ENCODE measurements around the gene PREPL.

The PREPL gene

GRCh38 chr2:44290261-44290660 lies 71.0 kb downstream of the PREPL start:
- no peaks in the 10 kb centered on the region for H4K20me1 ChIP-seq (ENCODE audit: low read depth, low read length)
- no peaks in the 10 kb centered on the region for H3F3A ChIP-seq (ENCODE audit: insufficient read depth)
- no peak overlapping the region for H2AFZ ChIP-seq (ENCODE audit: low read depth, low read length, severe bottlenecking)
- no peaks in the 10 kb centered on the region for H3K9me3 ChIP-seq (ENCODE audit: insufficient read depth, low read length)
- H3K9ac ChIP-seq (ENCODE audit: low read length) = no peak overlapping the region
- H3K36me3 ChIP-seq (ENCODE audit: low read length) = no peaks in the 10 kb centered on the region
- 0 out of 2 replicates have a peak, but pooled peaks cover 2% of the 10 kb centered on the region for H3K27me3 ChIP-seq (ENCODE audit: low read length)
- no peak overlapping the region for H3K4me3 ChIP-seq (ENCODE audit: insufficient read depth, low read length, poor library complexity, severe bottlenecking)
- TF ChIP-seq EZH2phosphoT487 (conservative IDR thresholded peaks at IDR 0.05; ENCODE audit: low read length) (no peak), CTCF (IDR thresholded peaks at IDR 0.05; ENCODE audit: insufficient read depth, low read length, poor library complexity, severe bottlenecking) (no peak)
- H3K27ac ChIP-seq (ENCODE audit: low read depth, low read length) = no peak overlapping the region
- no peaks in the 10 kb centered on the region for H3K9me2 ChIP-seq (replicated peaks; ENCODE audit: insufficient read depth, low read length)
- H3K79me2 ChIP-seq (ENCODE audit: insufficient read depth, low read length) = no peaks in the 10 kb centered on the region
- H3K4me2 ChIP-seq (ENCODE audit: low read depth, low read length, poor library complexity, severe bottlenecking) = no peak overlapping the region

GRCh38 chr2:44286884-44287638 lies 74.2 kb downstream of the PREPL start:
- Histone ChIP-seq H3K27ac (ENCODE audit: low read depth, low read length) (no peak overlapping the region), H3K27me3 (ENCODE audit: low read length) (0 out of 2 replicates have a peak, but pooled peaks cover 2% of the 10 kb centered on the region), H3K9ac (ENCODE audit: low read length) (no peak overlapping the region), H2AFZ (ENCODE audit: low read depth, low read length, severe bottlenecking) (no peak overlapping the region), H3K9me3 (ENCODE audit: insufficient read depth, low read length) (no peaks in the 10 kb centered on the region), H3F3A (ENCODE audit: insufficient read depth) (no peaks in the 10 kb centered on the region), H3K79me2 (ENCODE audit: insufficient read depth, low read length) (no peaks in the 10 kb centered on the region), H3K36me3 (ENCODE audit: low read length) (no peaks in the 10 kb centered on the region), H3K4me3 (ENCODE audit: insufficient read depth, low read length, poor library complexity, severe bottlenecking) (no peak overlapping the region), H3K4me2 (ENCODE audit: low read depth, low read length, poor library complexity, severe bottlenecking) (no peak overlapping the region), H4K20me1 (ENCODE audit: low read depth, low read length) (no peaks in the 10 kb centered on the region), H3K9me2 (replicated peaks; ENCODE audit: insufficient read depth, low read length) (no peaks in the 10 kb centered on the region)
- no peak for TF ChIP-seq EZH2phosphoT487 (conservative IDR thresholded peaks at IDR 0.05; ENCODE audit: low read length)
- TF ChIP-seq CTCF (IDR thresholded peaks at IDR 0.05; ENCODE audit: insufficient read depth, low read length, poor library complexity, severe bottlenecking) = no peak

DNA sequence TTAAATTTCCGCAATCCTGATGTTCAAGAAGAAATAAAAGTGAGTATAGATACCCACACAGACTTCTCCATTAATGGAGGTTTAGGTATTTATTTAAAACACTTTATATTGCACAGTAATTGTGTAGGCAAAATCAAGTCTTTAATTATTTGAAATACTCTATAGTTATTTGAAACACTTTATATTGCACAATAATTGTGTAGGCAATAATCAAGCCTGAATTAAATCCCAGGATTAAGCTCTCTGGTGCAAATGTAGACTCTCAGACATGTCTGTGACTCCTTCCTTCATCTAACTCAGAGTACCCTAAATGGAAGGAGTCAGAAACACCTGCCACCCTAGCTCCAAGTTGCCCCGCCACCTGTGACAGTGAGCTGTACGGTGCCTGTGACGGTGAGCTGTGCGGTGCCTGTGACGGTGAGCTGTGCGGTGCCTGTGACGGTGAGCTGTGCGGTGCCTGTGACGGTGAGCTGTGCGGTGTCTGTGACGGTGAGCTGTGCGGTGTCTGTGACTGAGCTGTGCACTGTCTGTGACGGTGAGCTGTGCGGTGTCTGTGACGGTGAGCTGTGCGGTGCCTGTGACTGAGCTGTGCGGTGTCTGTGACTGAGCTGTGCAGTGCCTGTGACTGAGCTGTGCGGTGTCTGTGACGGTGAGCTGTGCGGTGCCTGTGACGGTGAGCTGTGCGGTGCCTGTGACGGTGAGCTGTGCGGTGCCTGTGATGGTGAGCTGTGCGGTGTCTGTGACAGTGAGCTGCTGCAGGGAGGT lies 75.0 kb downstream of the PREPL start:
- Histone ChIP-seq H3K27ac (ENCODE audit: low read depth, low read length) (no peak overlapping the region), H3K4me3 (ENCODE audit: insufficient read depth, low read length, poor library complexity, severe bottlenecking) (no peak overlapping the region), H3K9me3 (ENCODE audit: insufficient read depth, low read length) (no peaks in the 10 kb centered on the region), H3K9ac (ENCODE audit: low read length) (no peak overlapping the region), H4K20me1 (ENCODE audit: low read depth, low read length) (no peaks in the 10 kb centered on the region), H3K79me2 (ENCODE audit: insufficient read depth, low read length) (no peaks in the 10 kb centered on the region), H3K36me3 (ENCODE audit: low read length) (no peaks in the 10 kb centered on the region), H3K9me2 (replicated peaks; ENCODE audit: insufficient read depth, low read length) (no peaks in the 10 kb centered on the region), H3F3A (ENCODE audit: insufficient read depth) (no peaks in the 10 kb centered on the region), H2AFZ (ENCODE audit: low read depth, low read length, severe bottlenecking) (no peak overlapping the region), H3K4me2 (ENCODE audit: low read depth, low read length, poor library complexity, severe bottlenecking) (no peak overlapping the region), H3K27me3 (ENCODE audit: low read length) (no peaks in the 10 kb centered on the region)
- TF ChIP-seq CTCF (IDR thresholded peaks at IDR 0.05; ENCODE audit: insufficient read depth, low read length, poor library complexity, severe bottlenecking) = no peak

Data from SU-DHL-6 (cell line).